Measurements from ENCODE around the gene TUNAR.

TUNAR gene

DNA sequence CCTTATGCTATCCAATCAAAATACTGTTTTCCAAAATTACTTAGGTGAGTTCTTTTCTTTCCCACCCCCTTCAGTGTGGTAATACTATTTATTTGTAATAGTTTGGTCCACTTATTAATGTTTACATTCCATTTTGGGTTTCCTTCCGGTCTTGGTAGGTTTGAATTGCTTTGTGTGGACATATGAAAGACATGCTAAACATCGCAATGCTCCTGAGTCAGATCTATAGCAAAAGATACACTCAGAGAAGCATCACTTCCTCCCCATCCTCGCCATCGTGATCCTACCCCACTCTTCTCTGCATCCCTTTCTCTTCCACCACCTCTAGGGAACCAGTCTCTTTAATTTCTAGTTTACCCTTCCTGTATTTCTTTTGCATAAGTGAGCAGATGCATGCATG, 30.0 kb downstream of the TUNAR start:
- Histone ChIP-seq H3K4me3 (no peak overlapping the region), H3K27ac (no peak overlapping the region)

- H3K27ac ChIP-seq = no peak overlapping the region
- no peak overlapping the region for H3K4me3 ChIP-seq
Measured at GRCh38 chr14:95910628-95911027, 34.0 kb downstream of the TUNAR start.

- H3K4me3 ChIP-seq = no peak overlapping the region
- no peak overlapping the region for H3K27ac ChIP-seq
Measured at GRCh38 chr14:95911456-95911855, 34.8 kb downstream of the TUNAR start.

DNA sequence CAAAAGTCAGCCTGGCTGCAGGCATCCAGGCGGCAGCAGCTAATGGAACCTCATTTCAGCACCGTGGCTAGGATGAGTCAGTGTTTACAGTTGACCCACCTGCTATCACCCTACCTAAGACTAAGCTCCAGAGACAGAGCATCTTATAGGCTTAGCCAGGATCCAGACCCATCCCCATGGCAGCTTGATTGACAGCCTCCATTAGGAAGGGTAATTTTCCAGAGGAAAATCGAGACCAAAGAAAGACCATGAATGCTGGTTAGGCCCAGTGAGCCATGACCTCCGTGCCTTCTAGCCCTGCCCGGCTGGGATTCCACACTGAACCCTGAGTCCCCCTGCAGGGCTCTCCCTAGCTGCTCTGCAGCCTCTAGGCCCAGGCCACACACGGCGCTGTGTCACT, 38.7 kb downstream of the TUNAR start:
- H3K27ac ChIP-seq = no peak overlapping the region
- no peak overlapping the region for H3K4me3 ChIP-seq

DNA sequence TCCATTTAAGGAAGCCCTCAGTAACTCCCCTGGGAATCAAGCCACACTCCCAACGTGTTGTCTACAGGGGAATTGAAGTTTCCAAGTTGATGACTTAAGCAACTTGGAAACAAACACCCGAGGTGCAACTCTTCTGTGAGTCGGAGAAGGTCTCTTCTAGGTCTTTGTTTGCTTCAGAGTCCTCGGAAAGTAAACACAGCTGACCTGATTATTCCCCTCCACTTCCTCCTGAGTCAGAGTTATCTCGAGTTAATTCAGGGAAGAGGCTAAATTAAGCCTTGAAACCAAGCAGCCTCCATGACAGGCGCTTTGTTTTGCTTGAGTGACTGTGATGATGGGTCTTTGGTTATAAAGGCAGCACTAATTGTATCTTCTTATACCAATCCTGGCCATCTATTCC, 41.8 kb downstream of the TUNAR start:
- no peak overlapping the region for H3K4me3 ChIP-seq
- H3K27ac ChIP-seq = no peak overlapping the region

DNA sequence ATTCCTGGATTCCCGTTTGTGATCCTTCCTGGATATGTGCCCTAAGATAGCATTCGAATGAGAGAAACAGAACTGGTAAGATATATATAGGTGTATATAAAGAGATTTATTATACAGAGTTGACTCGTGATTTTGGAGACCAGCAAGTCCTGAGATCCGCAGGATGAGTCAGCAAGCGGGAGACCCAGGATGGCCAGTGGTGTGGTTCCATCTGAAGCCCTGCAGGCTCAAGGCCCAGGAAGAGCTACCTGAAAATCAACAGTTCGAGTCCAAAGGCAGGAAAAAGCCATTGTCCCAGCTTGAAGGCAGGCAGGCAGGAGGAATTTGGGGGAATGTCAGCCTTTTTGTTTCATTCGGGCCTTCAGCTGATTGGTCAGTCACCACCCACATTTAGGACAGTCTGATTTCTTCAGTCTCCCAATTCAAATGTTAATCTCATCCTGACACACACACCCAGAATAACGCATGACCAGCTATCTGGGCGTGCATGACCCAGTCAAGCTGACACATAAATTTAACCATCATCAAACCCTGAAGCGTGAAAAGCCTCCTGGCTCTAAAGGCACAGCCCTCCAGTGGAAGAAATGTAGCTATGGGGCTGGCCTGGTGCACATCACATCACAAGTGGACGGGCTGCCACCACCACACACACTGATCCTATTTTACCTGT, 44.3 kb downstream of the TUNAR start:
- H3K4me3 ChIP-seq = no peak overlapping the region
- H3K27ac ChIP-seq = no peak overlapping the region

DNA sequence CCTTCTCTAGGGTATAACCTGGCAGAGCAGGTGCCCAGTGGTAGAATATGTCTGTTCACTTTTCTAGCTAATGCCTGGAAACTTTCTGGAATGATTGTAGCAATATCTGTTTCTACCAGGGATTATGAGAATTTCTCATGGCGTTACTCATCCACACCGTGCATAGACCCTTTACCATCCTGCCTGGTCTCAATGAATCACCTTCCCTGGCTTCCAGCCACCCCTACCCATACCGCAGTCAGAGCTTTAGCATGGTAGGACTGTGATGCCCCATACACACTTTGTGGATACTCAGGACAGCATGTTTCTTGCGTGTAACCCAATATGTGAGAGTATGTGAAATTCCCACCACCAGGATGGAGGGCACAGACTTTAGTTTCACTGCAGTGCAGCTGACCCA, 45.4 kb downstream of the TUNAR start:
- no peak overlapping the region for H3K27ac ChIP-seq
- no peak overlapping the region for H3K4me3 ChIP-seq

DNA sequence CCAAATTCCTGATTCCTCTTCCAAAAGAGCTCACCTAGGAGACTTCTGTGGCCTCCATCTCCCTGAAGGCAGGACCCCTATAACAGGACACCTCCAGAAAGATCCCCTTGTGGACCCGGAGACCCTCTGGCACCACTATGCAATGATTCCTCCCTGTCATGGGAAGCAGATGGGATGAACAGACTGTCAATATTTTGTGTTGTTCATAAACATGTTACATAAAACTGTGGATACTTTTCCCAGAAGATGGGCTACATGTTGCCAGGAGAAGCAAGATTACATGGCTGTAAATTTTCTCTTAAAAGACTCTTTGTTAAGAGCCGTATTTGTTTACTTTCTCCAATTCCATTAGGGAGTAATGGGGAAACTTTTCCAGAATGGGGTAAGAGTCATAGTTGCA, 52.1 kb downstream of the TUNAR start:
- H3K4me3 ChIP-seq = no peak overlapping the region
- H3K27ac ChIP-seq = no peak overlapping the region

DNA sequence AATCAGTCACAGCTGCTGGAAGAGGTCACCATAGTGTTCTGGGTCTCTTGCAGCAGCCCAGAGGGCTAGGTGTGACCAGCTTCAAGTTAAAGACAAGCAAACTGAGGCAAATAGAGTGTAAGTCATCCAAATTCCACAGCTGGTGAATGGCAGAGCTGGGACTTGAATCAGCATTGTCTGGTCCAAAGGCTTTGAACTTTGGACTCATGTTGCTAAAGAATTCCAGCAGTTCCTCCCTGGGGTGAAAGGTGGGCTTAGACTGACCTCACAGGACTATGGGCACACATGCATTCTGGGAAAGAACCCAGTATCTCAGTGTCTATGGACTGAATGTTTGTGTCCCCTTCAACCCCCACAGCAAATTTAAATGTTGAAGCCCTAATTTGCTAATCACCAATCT, 54.8 kb downstream of the TUNAR start:
- Histone ChIP-seq H3K27ac (no peak overlapping the region), H3K4me3 (no peak overlapping the region)

GRCh38 chr14:95935228-95935822, 58.7 kb downstream of the TUNAR start:
- no peak overlapping the region for H3K4me3 ChIP-seq
- H3K27ac ChIP-seq = no peak overlapping the region

GRCh38 chr14:95936041-95936440, 59.4 kb downstream of the TUNAR start:
- no peak overlapping the region for H3K4me3 ChIP-seq
- H3K27ac ChIP-seq = no peak overlapping the region

- Histone ChIP-seq H3K27ac (no peak overlapping the region), H3K4me3 (no peak overlapping the region)
Measured at GRCh38 chr14:95939335-95939734, 62.7 kb downstream of the TUNAR start.

DNA sequence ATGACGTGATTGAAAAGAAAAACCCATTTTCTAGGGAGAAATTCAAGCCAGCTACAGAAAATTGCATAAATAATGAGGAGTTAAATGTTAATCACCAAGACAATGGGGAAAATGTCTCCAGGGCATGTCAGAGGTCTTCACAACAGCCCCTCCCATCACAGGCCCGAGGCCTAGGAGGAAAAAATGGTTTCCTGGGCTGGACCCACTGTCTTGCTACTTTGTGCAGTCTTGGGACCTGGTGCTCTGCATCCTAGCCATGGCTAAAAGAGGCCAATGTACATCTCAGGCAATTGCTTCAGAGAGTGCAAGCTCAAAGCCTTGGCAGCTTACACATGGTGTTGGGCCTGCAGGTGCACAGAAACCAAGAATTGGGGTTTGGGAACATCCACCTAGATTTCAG, 65.3 kb downstream of the TUNAR start:
- Histone ChIP-seq H3K4me3 (no peak overlapping the region), H3K27ac (no peak overlapping the region)

DNA sequence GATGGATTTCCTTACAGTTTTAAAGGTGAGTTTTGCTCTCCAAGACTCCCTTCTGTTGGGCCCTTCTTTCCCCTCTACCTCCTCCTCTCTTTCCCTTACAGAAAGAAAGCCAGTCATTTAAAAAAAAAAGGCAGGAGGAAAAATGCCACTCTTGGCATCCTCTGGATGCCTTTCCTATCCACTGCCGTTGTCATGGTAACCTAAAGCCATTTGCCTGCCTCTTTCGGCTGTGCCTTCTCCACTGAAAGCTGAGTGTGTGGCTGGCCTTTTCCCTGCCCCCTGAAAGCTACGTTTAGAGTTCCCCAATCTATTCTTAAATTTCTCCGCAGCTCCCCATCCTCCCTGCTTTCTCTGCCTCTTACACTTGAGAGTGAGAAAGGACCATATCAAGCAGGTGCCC, 67.1 kb downstream of the TUNAR start:
- H3K4me3 ChIP-seq = no peak overlapping the region
- no peak overlapping the region for H3K27ac ChIP-seq

DNA sequence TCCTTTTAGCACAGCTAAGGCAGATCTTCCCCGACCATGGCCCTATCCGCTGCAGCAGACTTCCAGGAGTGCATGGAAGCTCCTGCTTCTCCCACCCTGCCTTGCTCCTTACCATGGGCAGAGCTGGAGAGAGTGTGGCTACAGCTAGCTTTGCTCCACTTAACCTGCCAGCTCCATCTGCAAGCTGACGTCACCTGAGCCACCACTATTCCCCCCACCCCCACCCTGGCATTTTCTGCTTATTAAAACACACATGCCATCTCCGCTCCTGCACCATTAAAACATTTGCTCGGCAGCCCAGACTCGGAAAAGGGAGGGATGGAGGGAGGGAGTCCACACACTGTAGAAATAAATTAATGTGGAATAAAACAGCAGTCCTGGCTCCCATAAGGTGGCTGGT, 67.8 kb downstream of the TUNAR start:
- no peak overlapping the region for H3K4me3 ChIP-seq
- no peak overlapping the region for H3K27ac ChIP-seq

DNA sequence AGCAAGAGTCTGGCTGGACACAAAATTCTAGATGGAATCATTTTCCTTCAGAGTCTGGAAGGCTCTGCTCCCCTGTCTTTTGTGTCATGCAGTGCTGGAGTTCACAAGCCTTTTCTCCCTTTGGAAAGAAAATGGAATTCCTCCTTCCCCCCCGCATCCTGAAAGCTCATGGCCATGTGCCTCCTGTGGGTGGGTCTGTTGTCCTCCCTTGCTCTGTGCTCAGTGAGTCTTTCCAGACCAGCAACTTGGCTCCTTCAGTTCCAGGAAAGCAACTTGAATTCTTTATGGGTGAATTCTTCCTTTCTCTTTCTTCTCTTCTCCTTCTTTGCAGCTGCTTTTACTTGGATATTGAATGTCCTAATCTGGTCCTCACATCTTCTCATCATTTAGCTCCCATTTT, 70.2 kb downstream of the TUNAR start:
- Histone ChIP-seq H3K27ac (no peak overlapping the region), H3K4me3 (no peak overlapping the region)

DNA sequence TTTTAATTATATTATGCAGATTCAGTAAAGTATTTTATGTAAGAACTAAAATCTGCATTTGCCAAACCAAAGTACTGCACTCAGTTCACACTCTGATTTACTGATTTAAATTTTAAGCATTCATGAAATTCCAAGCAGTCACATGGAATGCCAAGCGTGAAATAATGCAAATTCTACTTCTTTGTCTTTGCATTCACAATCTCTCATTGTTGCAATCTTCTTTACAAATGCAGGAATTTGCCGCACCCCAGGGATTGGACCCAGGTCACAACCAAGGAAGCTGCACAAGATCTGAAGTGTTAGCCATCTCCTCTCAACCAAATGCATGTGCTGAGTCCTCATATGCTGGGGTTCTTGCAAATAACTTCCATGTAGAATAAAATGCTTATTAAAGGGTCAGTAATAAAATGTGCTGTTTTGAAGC, 71.9 kb downstream of the TUNAR start:
- no peak overlapping the region for H3K4me3 ChIP-seq
- H3K27ac ChIP-seq = no peak overlapping the region

GRCh38 chr14:95951359-95951758, 74.7 kb downstream of the TUNAR start:
- Histone ChIP-seq H3K27ac (no peak overlapping the region), H3K4me3 (no peak overlapping the region)

- H3K4me3 ChIP-seq = no peak overlapping the region
Measured at GRCh38 chr14:95953111-95953724, 76.6 kb downstream of the TUNAR start.

DNA sequence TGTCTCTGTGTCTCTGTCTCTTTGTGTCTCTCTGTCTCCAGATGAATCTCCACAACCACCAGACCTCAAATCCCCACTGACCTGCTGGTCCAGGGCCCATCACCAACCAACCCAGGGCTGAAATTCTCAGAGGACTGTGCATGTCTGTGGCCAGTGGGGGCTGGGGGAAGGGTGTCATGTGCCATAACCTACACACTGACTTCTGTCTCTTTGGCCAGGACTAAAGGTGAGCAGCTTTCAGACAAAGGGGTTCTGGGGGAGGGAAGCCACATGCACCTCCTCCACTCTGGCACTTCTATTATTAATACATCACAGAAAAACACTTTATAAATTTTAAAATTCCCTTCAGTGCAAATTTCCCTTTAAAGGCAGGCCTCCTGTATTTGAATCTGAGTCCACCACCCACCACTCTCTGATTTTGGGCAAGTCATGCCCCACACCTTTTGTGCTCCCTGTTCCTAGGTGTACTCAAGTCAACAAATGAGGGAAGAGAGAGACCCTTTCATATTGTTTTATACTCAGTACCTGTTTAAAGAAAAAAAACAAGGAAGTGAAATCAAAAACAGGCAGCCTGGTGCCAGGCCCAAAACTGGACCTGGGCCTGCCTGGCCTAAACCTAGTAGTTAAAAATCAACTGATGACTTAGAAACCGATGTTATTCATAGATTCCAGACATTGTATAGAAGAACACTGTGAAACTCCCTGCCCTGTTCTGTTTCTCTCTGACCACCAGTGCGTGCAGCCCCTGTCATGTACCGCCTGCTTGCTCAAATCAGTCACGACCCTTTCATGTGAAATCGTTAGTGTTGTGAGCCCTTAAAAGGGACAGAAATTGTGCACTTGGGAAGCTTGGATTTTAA, 80.2 kb downstream of the TUNAR start:
- Histone ChIP-seq H3K27ac (no peak overlapping the region), H3K4me3 (no peak overlapping the region)

More at GRCh38 chr14:95953111-95953724, 76.6 kb downstream of the TUNAR start:
- H3K27ac ChIP-seq = no peak overlapping the region

GRCh38 chr14:95958105-95958504, 81.5 kb downstream of the TUNAR start:
- H3K27ac ChIP-seq = no peak overlapping the region
- no peak overlapping the region for H3K4me3 ChIP-seq

All from skin epidermis (tissue), 12 donors.